SK-N-MC (cell line): ENCODE results near the gene SIMC1.

Experiments
- EZH2 ChIP-seq: fragments of 200-600 bp; sonication (generic); IDR thresholded peaks from one replicate; pipeline ENCODE4 v1.6.1; 2017; ENCODE audit warnings: antibody characterized with exemption
- FOXP2 ChIP-seq: optimal IDR thresholded peaks from 2 replicates; pipeline ENCODE3; 2011; ENCODE audit warnings: mild to moderate bottlenecking, moderate library complexity; ENCODE audit not compliant: insufficient read depth; ENCODE audit errors: extremely low read length, control extremely low read depth
- POLR2AphosphoS5 ChIP-seq: IDR thresholded peaks from 2 replicates; pipeline ENCODE4 v1.6.1; 2012; ENCODE audit warnings: mild to moderate bottlenecking, low read depth, low read length, borderline replicate concordance

DNA sequence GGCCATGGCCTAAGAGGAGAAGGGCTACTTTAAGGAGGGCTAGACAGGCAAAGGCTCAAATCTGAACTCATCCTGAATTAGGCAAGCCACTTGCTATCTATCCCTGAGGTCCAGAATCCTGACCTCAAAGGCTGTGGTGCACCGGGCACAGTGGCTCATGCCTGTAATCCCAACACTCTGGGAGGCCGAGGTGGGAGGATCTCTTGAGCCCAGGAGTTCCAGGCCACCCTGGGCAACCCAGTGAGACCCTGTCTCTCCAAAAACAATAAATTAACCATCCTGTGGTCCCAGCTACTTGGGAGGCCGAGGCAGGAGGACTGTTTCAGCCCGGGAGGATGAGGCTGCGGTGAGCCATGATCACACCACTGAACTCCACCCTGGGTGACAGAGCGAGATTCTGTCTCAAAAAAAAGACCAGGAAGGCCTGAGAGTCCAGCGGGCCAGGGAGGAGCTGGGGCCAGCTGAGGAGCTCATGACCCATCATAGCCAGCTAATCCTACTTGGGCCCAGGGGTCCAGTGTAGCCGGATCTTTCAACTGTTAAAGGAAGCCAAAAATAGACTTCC, 146.2 kb downstream of the SIMC1 start:
- no peak for TF ChIP-seq FOXP2
- TF ChIP-seq EZH2, result no peak
- TF ChIP-seq POLR2AphosphoS5, result no peak
